Choroid plexus epithelial cell (primary cell): ENCODE measurements around the gene ASB7.

Experiments
- DNase-seq: peaks from one replicate; pipeline ENCODE4 v3.0.0-alpha.2; 2010; ENCODE audit warnings: low read depth
- H3K4me3 ChIP-seq: 2 replicates; pipeline ENCODE4 v1.5.1; 2011; ENCODE audit warnings: low read depth, mild to moderate bottlenecking, control low read depth, low read length, moderate library complexity
- TF ChIP-seq, protein P1 (sequence below): conservative IDR thresholded peaks from 2 replicates; pipeline ENCODE4 v1.5.1; 2011; ENCODE audit warnings: low read depth, mild to moderate bottlenecking, control low read depth, inconsistent platforms, low read length, moderate library complexity

The ASB7 gene

DNA sequence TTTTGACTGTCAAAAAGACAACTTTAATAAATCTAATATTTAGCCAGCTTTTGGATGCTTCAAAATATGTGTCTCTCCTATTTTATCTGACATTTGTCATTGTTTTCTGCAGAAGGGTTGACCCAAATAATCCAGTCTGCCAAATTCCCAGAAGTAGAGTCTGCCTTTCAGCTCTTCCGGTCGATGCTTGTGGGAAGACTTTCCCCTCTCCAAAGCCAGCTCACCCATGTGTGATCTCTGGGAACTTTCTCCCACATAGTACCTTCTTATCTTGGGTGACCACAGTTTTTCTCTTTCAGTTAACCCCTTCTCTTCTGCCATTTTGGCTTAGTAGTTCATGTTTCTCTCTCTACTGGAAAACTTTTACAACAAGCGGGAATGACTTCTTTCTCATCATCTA lies 94.1 kb downstream of the ASB7 start:
- peak; percentile 36 for DNase-seq
- H3K4me3 ChIP-seq, result no peak overlapping the region
- TF ChIP-seq, protein P1, sequence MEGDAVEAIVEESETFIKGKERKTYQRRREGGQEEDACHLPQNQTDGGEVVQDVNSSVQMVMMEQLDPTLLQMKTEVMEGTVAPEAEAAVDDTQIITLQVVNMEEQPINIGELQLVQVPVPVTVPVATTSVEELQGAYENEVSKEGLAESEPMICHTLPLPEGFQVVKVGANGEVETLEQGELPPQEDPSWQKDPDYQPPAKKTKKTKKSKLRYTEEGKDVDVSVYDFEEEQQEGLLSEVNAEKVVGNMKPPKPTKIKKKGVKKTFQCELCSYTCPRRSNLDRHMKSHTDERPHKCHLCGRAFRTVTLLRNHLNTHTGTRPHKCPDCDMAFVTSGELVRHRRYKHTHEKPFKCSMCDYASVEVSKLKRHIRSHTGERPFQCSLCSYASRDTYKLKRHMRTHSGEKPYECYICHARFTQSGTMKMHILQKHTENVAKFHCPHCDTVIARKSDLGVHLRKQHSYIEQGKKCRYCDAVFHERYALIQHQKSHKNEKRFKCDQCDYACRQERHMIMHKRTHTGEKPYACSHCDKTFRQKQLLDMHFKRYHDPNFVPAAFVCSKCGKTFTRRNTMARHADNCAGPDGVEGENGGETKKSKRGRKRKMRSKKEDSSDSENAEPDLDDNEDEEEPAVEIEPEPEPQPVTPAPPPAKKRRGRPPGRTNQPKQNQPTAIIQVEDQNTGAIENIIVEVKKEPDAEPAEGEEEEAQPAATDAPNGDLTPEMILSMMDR, result no peak
